Adipocyte (in vitro differentiated cells): ENCODE measurements around the gene IVD.

Experiments
- DNase-seq: peaks from one replicate; pipeline ENCODE4 v3.0.0-alpha.2; 2015; ENCODE audit warnings: low read depth
- H3K27me3 ChIP-seq: replicated peaks from 2 replicates; pipeline ENCODE4 v1.7.0; 2013; ENCODE audit warnings: mild to moderate bottlenecking, low read length, moderate library complexity; ENCODE audit not compliant: control insufficient read depth, insufficient read depth
- H3K36me3 ChIP-seq: 2 replicates; pipeline ENCODE4 v1.7.0; 2013; ENCODE audit warnings: low read length, mild to moderate bottlenecking, moderate library complexity; ENCODE audit not compliant: control insufficient read depth, insufficient read depth, severe bottlenecking
- H3K4me1 ChIP-seq: 2 replicates; pipeline ENCODE4 v1.7.0; 2013; ENCODE audit warnings: mild to moderate bottlenecking, low read length, moderate library complexity; ENCODE audit not compliant: control insufficient read depth, insufficient read depth
- H3K4me3 ChIP-seq: 2 replicates; pipeline ENCODE4 v1.7.0; 2013; ENCODE audit warnings: mild to moderate bottlenecking, low read length, moderate library complexity
- H3K9ac ChIP-seq: 2 replicates; pipeline ENCODE4 v1.7.0; 2013; ENCODE audit warnings: mild to moderate bottlenecking, low read length, moderate library complexity
- H3K9me3 ChIP-seq: 2 replicates; pipeline ENCODE4 v1.7.0; 2013; ENCODE audit warnings: mild to moderate bottlenecking, low read length, moderate library complexity; ENCODE audit not compliant: control insufficient read depth

IVD gene

GRCh38 chr15:40365624-40366456, 39.8 kb upstream of the IVD start:
- Histone ChIP-seq H3K4me1 (peaks cover 4% of the 10 kb centered on the region), H3K36me3 (no peaks in the 10 kb centered on the region), H3K9me3 (no peaks in the 10 kb centered on the region), H3K9ac (no peak overlapping the region), H3K27me3 (peaks cover 24% of the 10 kb centered on the region), H3K4me3 (no peak overlapping the region)
- no peak for DNase-seq

DNA sequence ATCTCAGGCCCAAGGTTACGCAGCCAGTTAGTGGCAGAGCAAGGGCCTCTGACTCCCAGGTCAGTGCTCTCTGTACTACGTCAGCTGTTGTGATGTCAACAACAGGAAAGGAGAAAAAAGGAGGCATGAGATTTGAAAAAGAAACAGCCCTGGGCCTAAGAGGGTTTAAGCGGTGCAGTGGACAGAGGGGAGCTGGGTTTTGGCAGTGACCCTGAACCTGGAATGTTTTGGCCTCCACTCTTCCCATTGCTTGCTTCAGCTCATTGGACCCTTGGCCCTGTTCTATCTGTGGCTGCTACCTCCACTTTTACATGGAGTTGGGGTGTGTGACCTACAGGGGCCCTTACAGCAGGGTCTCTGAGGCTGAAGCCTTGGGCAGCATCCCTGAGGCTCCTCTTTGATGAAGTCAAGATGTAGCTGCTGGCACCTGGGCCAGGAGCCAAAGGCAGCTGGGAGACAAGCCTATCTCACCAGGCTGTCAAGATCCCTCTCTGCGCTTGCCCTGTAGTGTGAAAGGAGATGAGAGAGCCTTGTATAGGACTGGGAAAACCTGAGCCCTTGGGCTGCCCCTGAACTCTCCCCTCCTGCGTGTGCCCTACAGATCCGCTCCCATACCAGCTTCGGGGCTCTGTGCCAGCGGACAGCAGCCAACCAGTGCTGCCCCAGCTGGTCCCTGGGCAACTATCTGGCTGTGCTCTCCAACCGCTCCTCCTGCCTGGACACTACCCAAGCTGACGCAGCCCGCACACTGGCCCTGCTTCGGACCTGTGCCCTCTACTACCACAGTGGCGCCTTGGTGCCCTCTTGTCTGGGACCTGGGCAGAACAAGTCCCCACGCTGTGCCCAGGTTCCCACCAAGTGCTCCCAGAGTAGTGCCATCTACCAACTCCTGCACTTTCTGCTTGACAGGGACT, 38.9 kb upstream of the IVD start:
- H3K27me3 ChIP-seq = peaks cover 18% of the 10 kb centered on the region
- H3K9ac ChIP-seq = no peak overlapping the region
- peaks cover 4% of the 10 kb centered on the region for H3K4me1 ChIP-seq
- no peak for DNase-seq
- H3K36me3 ChIP-seq = no peaks in the 10 kb centered on the region
- no peaks in the 10 kb centered on the region for H3K9me3 ChIP-seq
- H3K4me3 ChIP-seq = no peak overlapping the region

GRCh38 chr15:40367371-40367685, 38.3 kb upstream of the IVD start:
- no peaks in the 10 kb centered on the region for H3K36me3 ChIP-seq
- H3K4me3 ChIP-seq = no peak overlapping the region
- H3K9me3 ChIP-seq = no peaks in the 10 kb centered on the region
- peaks cover 8% of the 10 kb centered on the region for H3K4me1 ChIP-seq
- H3K9ac ChIP-seq = peak overlapping the region; percentile 44
- H3K27me3 ChIP-seq = peaks cover 12% of the 10 kb centered on the region
- DNase-seq = no peak

DNA sequence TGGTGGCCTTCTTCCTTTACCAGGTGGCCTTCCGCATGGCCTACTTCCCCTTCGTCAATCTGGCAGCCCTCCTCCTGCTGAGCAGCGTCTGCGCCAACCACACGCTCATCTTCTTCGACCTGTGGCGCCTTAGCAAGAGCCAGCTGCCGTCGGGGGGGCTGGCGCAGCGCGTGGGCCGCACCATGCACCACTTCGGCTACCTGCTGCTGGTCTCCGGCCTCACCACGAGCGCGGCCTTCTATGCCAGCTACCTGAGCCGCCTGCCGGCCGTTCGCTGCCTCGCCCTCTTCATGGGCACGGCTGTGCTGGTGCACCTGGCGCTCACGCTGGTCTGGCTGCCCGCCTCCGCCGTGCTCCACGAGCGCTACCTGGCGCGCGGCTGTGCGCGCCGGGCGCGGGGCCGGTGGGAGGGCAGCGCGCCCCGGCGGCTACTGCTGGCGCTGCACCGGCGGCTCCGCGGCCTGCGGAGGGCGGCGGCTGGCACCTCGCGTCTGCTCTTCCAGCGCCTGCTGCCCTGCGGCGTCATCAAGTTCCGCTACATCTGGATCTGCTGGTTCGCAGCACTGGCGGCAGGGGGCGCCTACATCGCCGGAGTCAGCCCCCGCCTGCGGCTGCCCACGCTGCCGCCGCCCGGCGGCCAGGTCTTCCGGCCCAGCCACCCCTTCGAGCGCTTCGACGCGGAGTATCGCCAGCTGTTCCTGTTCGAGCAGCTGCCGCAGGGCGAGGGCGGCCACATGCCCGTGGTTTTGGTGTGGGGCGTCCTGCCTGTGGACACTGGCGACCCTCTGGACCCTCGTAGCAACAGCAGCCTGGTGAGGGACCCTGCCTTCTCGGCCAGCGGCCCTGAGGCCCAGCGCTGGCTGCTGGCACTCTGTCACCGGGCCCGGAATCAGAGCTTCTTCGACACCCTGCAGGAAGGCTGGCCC, 37.6 kb upstream of the IVD start:
- H3K36me3 ChIP-seq = no peaks in the 10 kb centered on the region
- peak overlapping the region; percentile 18 for H3K4me3 ChIP-seq
- peak overlapping the region; percentile 50 for H3K9ac ChIP-seq
- no peaks in the 10 kb centered on the region for H3K9me3 ChIP-seq
- peaks cover 9% of the 10 kb centered on the region for H3K27me3 ChIP-seq
- peak; percentile 95 for DNase-seq
- peaks cover 15% of the 10 kb centered on the region for H3K4me1 ChIP-seq

- Histone ChIP-seq H3K36me3 (no peaks in the 10 kb centered on the region), H3K4me1 (peaks cover 15% of the 10 kb centered on the region), H3K4me3 (no peak overlapping the region), H3K27me3 (peaks cover 9% of the 10 kb centered on the region), H3K9ac (no peak overlapping the region), H3K9me3 (no peaks in the 10 kb centered on the region)
- no peak for DNase-seq
These were observed 36.7 kb upstream of the IVD start for GRCh38 chr15:40368719-40369473.

DNA sequence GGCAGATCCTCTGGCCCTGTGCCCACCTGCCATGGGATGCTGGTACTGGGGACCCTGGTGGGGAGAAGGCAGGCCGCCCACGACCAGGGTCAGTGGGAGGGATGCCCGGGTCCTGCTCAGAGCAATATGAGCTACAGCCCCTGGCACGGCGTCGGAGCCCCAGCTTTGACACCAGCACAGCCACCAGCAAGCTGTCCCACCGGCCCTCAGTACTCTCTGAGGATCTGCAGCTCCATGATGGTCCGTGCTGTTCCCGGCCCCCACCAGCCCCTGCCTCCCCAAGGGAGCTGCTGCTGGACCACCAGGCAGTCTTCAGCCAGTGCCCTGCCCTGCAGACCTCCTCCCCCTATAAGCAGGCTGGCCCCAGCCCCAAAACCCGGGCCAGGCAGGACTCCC, 36.1 kb upstream of the IVD start:
- no peak for DNase-seq
- peaks cover 5% of the 10 kb centered on the region for H3K27me3 ChIP-seq

DNA sequence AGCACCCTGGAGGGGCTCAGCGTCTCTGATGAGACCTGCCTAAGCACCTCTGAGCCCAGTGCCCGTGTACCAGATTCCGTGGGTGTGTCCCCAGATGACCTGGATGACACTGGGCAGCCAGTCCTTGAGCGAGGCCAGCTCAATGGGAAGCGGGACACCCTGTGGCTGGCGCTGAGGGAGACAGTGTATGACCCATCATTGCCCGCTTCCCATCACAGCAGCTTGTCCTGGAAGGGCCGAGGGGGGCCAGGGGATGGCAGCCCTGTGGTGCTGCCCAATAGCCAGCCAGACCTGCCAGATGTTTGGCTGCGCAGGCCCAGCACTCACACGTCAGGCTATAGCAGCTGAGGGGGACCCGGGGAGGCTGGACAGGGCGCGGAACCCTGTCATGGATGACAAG, 35.6 kb upstream of the IVD start:
- Histone ChIP-seq H3K27me3 (peaks cover 5% of the 10 kb centered on the region), H3K9ac (no peak overlapping the region), H3K4me1 (peaks cover 15% of the 10 kb centered on the region), H3K4me3 (no peak overlapping the region), H3K9me3 (no peaks in the 10 kb centered on the region), H3K36me3 (no peaks in the 10 kb centered on the region)
- DNase-seq = no peak

More for the DNA sequence above, 36.1 kb upstream of the IVD start:
- Histone ChIP-seq H3K4me1 (peaks cover 15% of the 10 kb centered on the region), H3K9me3 (no peaks in the 10 kb centered on the region), H3K36me3 (no peaks in the 10 kb centered on the region), H3K9ac (no peak overlapping the region), H3K4me3 (no peak overlapping the region)

GRCh38 chr15:40372981-40373380, 32.6 kb upstream of the IVD start:
- Histone ChIP-seq H3K36me3 (no peaks in the 10 kb centered on the region), H3K4me1 (peaks cover 15% of the 10 kb centered on the region), H3K9me3 (no peaks in the 10 kb centered on the region), H3K4me3 (no peak overlapping the region), H3K27me3 (no peaks in the 10 kb centered on the region), H3K9ac (no peak overlapping the region)
- DNase-seq = peak; percentile 16

- no peaks in the 10 kb centered on the region for H3K27me3 ChIP-seq
- DNase-seq = no peak
These were observed 28.0 kb upstream of the IVD start for GRCh38 chr15:40377606-40378005.

DNA sequence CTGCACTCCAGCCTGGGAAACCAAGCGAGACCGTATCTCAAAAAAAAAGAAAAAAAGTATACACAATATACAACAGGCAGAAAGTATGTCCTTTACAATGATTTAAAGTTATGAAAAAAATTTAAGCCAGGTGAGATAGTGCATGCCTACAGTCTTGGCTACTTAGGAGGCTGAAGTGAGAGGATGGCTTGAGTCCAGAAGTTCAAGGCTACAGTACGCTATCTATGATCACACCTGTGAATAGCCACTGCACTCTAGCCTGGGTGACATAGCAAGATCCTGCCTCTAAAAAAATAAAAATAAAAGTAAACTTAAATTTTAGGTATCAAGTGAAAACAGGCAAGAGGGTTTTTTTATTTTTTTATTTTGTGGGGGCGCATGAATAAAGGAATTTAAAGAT, 26.2 kb upstream of the IVD start:
- Histone ChIP-seq H3K9me3 (no peaks in the 10 kb centered on the region), H3K9ac (peak overlapping the region; percentile 54), H3K36me3 (no peaks in the 10 kb centered on the region), H3K4me3 (no peak overlapping the region), H3K4me1 (peaks cover 36% of the 10 kb centered on the region), H3K27me3 (no peaks in the 10 kb centered on the region)
- DNase-seq = no peak

More at GRCh38 chr15:40377606-40378005, 28.0 kb upstream of the IVD start:
- no peak overlapping the region for H3K9ac ChIP-seq
- H3K4me3 ChIP-seq = no peak overlapping the region
- H3K9me3 ChIP-seq = no peaks in the 10 kb centered on the region
- H3K36me3 ChIP-seq = no peaks in the 10 kb centered on the region
- peaks cover 30% of the 10 kb centered on the region for H3K4me1 ChIP-seq
